NCI-H128 (cell line): ENCODE results near the gene CBX6.

ENCODE experiments used
- DNase-seq: peaks from one replicate; lab custom pipeline; 2025; ENCODE audit not compliant: unreplicated experiment; lab: John Stamatoyannopoulos, UW

Gene CBX6

GRCh38 chr22:38841211-38841610 is 30.8 kb downstream of the CBX6 start:
- DNase-seq: no peak

GRCh38 chr22:38840129-38840528 is 31.9 kb downstream of the CBX6 start:
- no peak for DNase-seq

- no peak for DNase-seq
Observed at GRCh38 chr22:38839686-38840085, 32.3 kb downstream of the CBX6 start.

GRCh38 chr22:38837414-38837928 is 34.5 kb downstream of the CBX6 start:
- no peak for DNase-seq

GRCh38 chr22:38835888-38836301 is 36.1 kb downstream of the CBX6 start:
- no peak for DNase-seq

- DNase-seq: no peak
Observed at GRCh38 chr22:38834991-38835390, 37.0 kb downstream of the CBX6 start.

GRCh38 chr22:38834215-38834953 is 37.6 kb downstream of the CBX6 start:
- DNase-seq: no peak

GRCh38 chr22:38833061-38833460 is 39.0 kb downstream of the CBX6 start:
- DNase-seq: no peak

GRCh38 chr22:38832005-38832978 is 39.7 kb downstream of the CBX6 start:
- no peak for DNase-seq

- no peak for DNase-seq
Observed at GRCh38 chr22:38831166-38831945, 40.7 kb downstream of the CBX6 start.

GRCh38 chr22:38830845-38831108 is 41.2 kb downstream of the CBX6 start:
- DNase-seq: no peak

GRCh38 chr22:38830026-38830844 is 41.8 kb downstream of the CBX6 start:
- DNase-seq: no peak

GRCh38 chr22:38829485-38829884 is 42.5 kb downstream of the CBX6 start:
- no peak for DNase-seq

GRCh38 chr22:38828616-38829205 is 43.3 kb downstream of the CBX6 start:
- DNase-seq: no peak

GRCh38 chr22:38828191-38828590 is 43.8 kb downstream of the CBX6 start:
- DNase-seq: no peak

GRCh38 chr22:38827510-38827909 is 44.5 kb downstream of the CBX6 start:
- no peak for DNase-seq

- no peak for DNase-seq
Observed at GRCh38 chr22:38826801-38827200, 45.2 kb downstream of the CBX6 start.

GRCh38 chr22:38826386-38826785 is 45.6 kb downstream of the CBX6 start:
- DNase-seq: no peak

- no peak for DNase-seq
Observed at GRCh38 chr22:38824585-38824984, 47.4 kb downstream of the CBX6 start.

- DNase-seq: no peak
Observed at GRCh38 chr22:38823637-38824036, 48.4 kb downstream of the CBX6 start.
